Activated CD8-positive, alpha-beta T cell treated with anti-CD3 and anti-CD28 coated beads, Interleukin-2, amount 10 ng/mL, durations not matched to agents 7 days and 5 days (primary cell): ENCODE results near the gene SLC35F5. TPM values are rescaled to one million over a fixed set of nuclear protein-coding genes. Genes with fewer than 3 reads are reported as not detected.

ENCODE experiments used
- microRNA-seq: library from miRNA; unstranded; fragments of <30 nt; microRNA quantifications from one replicate; pipeline ENCODE4 v1.2.0, GENCODE V29; 2022
- total RNA-seq, 2 experiments: library from RNA; stranded (reverse); gene quantifications; one replicate each; pipeline ENCODE4 v1.2.3, GENCODE V29; 2021

SLC35F5 gene
- total RNA-seq, 2 experiments from 2014 or later, result 16.5 to 17.1 TPM

Small RNA genes within 50 kb of the gene (microRNA-seq; reads per million reads assigned to microRNA genes)
- not detected for gene MIR4782

Other genes with a start within 250 kb of the SLC35F5 start
- gene RABL2A, start 129.4 kb downstream of the SLC35F5 start, total RNA-seq, result 10 to 100 TPM; 12.0 to 12.5 TPM
- 100 to 1,000 TPM; 599 to 604 TPM for gene ACTR3, start 133.4 kb upstream of the SLC35F5 start, total RNA-seq